ENCODE results near the gene TRAK2. TPM values are rescaled to one million over a fixed set of nuclear protein-coding genes. Genes with fewer than 3 reads are reported as not detected.

The TRAK2 gene
- total and polyA plus RNA-seq, 2 of the 8 experiments (the other 6 are each of a cell fraction or from before 2014, with no cell fraction given): 4.5 to 15.7 TPM

- 2% methylated on average over 20 of the region's 20 CpGs; no CpG with 5 or more reads in 1 of the 2 experiments for WGBS, 2 experiments (ENCODE audit: extremely low coverage in 1 of 2, insufficient coverage in 1 of 2, insufficient read length in 1 of 2, insufficient replicate concordance in 2 of 2, low coverage in 1 of 2, low lambda C conversion rate in 2 of 2, missing lambda C conversion rate in 1 of 2)
- H2BK5ac ChIP-seq (ENCODE audit: low read depth, low read length): peak overlapping the region; percentile 69; the same call in 1 of the 2 replicates
- H2BK120ac ChIP-seq (replicated peaks; ENCODE audit: low read depth, low read length): no peak overlapping the region
- ChIA-PET POLR2A (ENCODE audit: partially characterized antibody) (interaction anchor here (0.5 to 2.6 kb wide), 11 partner anchors 10 to 790 kb away, joined by 3 to 9 read pairs (median 3); partner anchors contain the start of genes FLACC1, ORC2 and TMEM237), CTCF (ENCODE audit: partially characterized antibody) (interaction anchor here (0.7 to 1.0 kb wide), 2 partner anchors 107 to 260 kb away, joined by 3 read pairs; no protein-coding TSS in a partner anchor)
- H2BK12ac ChIP-seq (ENCODE audit: low read depth, low read length): no peak overlapping the region
- peak overlapping the region; percentile 45; the same call in 1 of the 2 replicates for H4K8ac ChIP-seq (ENCODE audit: extremely low read depth, insufficient read depth, low read length)
- H3K4me3 ChIP-seq (ENCODE audit: extremely low read depth in 1 of 4, insufficient read depth in 2 of 4, low read depth in 3 of 4, low read length in 4 of 4): peak overlapping the region; percentile 94 to 100 (median 98)
- H3K9me3 ChIP-seq (ENCODE audit: insufficient read depth in 2 of 2, low read depth in 1 of 2, low read length in 1 of 2): no peaks in the 10 kb centered on the region
- H3K27ac ChIP-seq (ENCODE audit: low read depth, low read length): peak overlapping the region; percentile 57; the same call in 1 of the 2 replicates
- peaks cover 9% of the 10 kb centered on the region; the same call in 1 of the 2 replicates for H3K23me2 ChIP-seq (ENCODE audit: low read depth, low read length)
- no peak overlapping the region for H2BK20ac ChIP-seq (ENCODE audit: low read length)
- no peak overlapping the region; the same call in 1 of the 2 replicates for H3K18ac ChIP-seq (ENCODE audit: extremely low read depth, low read length)
- H3K36me3 ChIP-seq (ENCODE audit: control insufficient read depth in 2 of 4, insufficient read depth in 4 of 4, low read length in 3 of 4): no peaks in the 10 kb centered on the region
- H3K27me3 ChIP-seq (replicated peaks in 1 of 4; ENCODE audit: control insufficient read depth in 3 of 4, extremely low read depth in 1 of 4, insufficient read depth in 3 of 4, low read length in 3 of 4): no peaks in the 10 kb centered on the region
- H3K4me2 ChIP-seq (ENCODE audit: insufficient read depth in 1 of 2, low read depth in 2 of 2, low read length in 2 of 2): peak overlapping the region; percentile 73 to 87
- no peak overlapping the region for H3K23ac ChIP-seq (ENCODE audit: insufficient read length)
- no peak overlapping the region for H2BK15ac ChIP-seq (ENCODE audit: low read length)
- no peak overlapping the region for H3K14ac ChIP-seq (ENCODE audit: insufficient read length)
- DNase-seq (ENCODE audit: low read depth in 1 of 2, low spot score in 2 of 2): no peak
- H3K79me1 ChIP-seq (ENCODE audit: low read depth, low read length): no peaks in the 10 kb centered on the region
- no peak for FAIRE-seq
- peak overlapping the region; percentile 35 for H3K56ac ChIP-seq (replicated peaks; ENCODE audit: insufficient read length, low read depth, low read length)
- H2AFZ ChIP-seq (ENCODE audit: low read length): peak overlapping the region; percentile 95
- H3K79me2 ChIP-seq (ENCODE audit: control insufficient read depth in 1 of 2, insufficient read depth in 2 of 2, low read length in 2 of 2): peaks cover 0 to 8% of the 10 kb centered on the region in 2 experiments; a peak in 2 of 4 replicates
- H4K5ac ChIP-seq (ENCODE audit: insufficient read length, low read depth, low read length): peak overlapping the region; percentile 77
- no peaks in the 10 kb centered on the region for H4K20me1 ChIP-seq (replicated peaks in 1 of 2; ENCODE audit: control insufficient read depth in 1 of 2, insufficient read depth in 2 of 2, low read length in 2 of 2)
- no peak overlapping the region for H4K91ac ChIP-seq (replicated peaks; ENCODE audit: insufficient read length, low read length)
- peak overlapping the region; percentile 14 to 82 (median 78) for H3K9ac ChIP-seq (replicated peaks in 1 of 4; ENCODE audit: extremely low read depth in 1 of 4, low read depth in 3 of 4, low read length in 3 of 4)
- H2AK5ac ChIP-seq (ENCODE audit: low read depth, low read length): no peak overlapping the region
- TF ChIP-seq ATF2 (IDR thresholded peaks at IDR 0.05; ENCODE audit: low read length) (no peak), SAP30 (IDR thresholded peaks at IDR 0.05; ENCODE audit: insufficient read depth, insufficient replicate concordance, low read length) (peak; percentile 63), KDM5A (IDR thresholded peaks at IDR 0.05; ENCODE audit: low read length) (peak; percentile 41; the same call in 1 of the 2 replicates), HDAC2 (IDR thresholded peaks at IDR 0.05; ENCODE audit: borderline replicate concordance in 1 of 2, low read depth in 2 of 2, low read length in 2 of 2) (peak in 1 of 2 experiments; percentile 45; a peak in 1 of 4 replicates)
- no peaks in the 10 kb centered on the region; a peak in 1 of 7 replicates for H3K4me1 ChIP-seq (replicated peaks in 1 of 4; ENCODE audit: control insufficient read depth in 3 of 4, insufficient read depth in 4 of 4, low read length in 3 of 4)
- H3K4ac ChIP-seq (replicated peaks; ENCODE audit: insufficient read length, low read depth, low read length): no peak overlapping the region
These were observed 335 bp downstream of the TRAK2 start for GRCh38 chr2:201450954-201451291.

All from H1 (cell line).